Esophagus muscularis mucosa (tissue), 4 donors: ENCODE results near the gene WDR20. TPM values are rescaled to one million over a fixed set of nuclear protein-coding genes. Genes with fewer than 3 reads are reported as not detected.

Experiments used
- DNase-seq: peaks from one replicate; pipeline ENCODE4 v3.0.0-alpha.2; 2017; ENCODE audit errors: extremely low spot score
- H3K27ac ChIP-seq, 4 donors: fragments of 200-600 bp; sonication (generic); replicated peaks in 1 of 4; 1 replicate in 3 of 4; 2 replicates in 1 of 4; pipeline ENCODE4 v1.5.1; 2016 to 2019; ENCODE audit warnings: mild to moderate bottlenecking in 1 of 4
- H3K27me3 ChIP-seq, 4 donors: fragments of 200-600 bp; sonication (generic); one replicate each; pipeline versions ENCODE4 v1.5.1 to v1.6.0; 2016 to 2019
- H3K36me3 ChIP-seq, 4 donors: fragments of 200-600 bp; sonication (generic); one replicate each; pipeline ENCODE4 v1.5.1; 2016 to 2019
- H3K4me1 ChIP-seq, 4 donors: fragments of 200-600 bp; sonication (generic); one replicate each; pipeline ENCODE4 v1.5.1; 2016 to 2019
- H3K4me3 ChIP-seq, 4 donors: fragments of 200-600 bp; sonication (generic); 1 replicate in 2 of 4; 2 replicates in 2 of 4; pipeline ENCODE4 v1.5.1; 2016 to 2019; ENCODE audit warnings: mild to moderate bottlenecking in 4 of 4, moderate library complexity in 1 of 4
- H3K9me3 ChIP-seq, 4 donors: fragments of 200-600 bp; sonication (generic); 1 replicate in 3 of 4; 2 replicates in 1 of 4; pipeline ENCODE4 v1.5.1; 2016 to 2019
- EP300 ChIP-seq: sonication (generic); formaldehyde crosslinking; IDR thresholded peaks from one replicate; pipeline ENCODE4 v1.6.1; 2017; ENCODE audit warnings: antibody characterized with exemption
- POLR2A ChIP-seq: fragments of 450-650 bp; IDR thresholded peaks from one replicate; pipeline ENCODE4 v1.6.1; 2017; ENCODE audit warnings: antibody characterized with exemption, moderate library complexity, mild to moderate bottlenecking, low read depth
- POLR2AphosphoS5 ChIP-seq, 2 donors: sonication (generic); formaldehyde crosslinking; IDR thresholded peaks; one replicate each; pipeline ENCODE4 v1.6.1; 2017; ENCODE audit warnings: antibody characterized with exemption in 2 of 2
- WGBS: methylation state at CpG from one replicate; pipeline ENCODE4 v1.1.5; 2018; 5-methylcytosine and 5-hydroxymethylcytosine counted together
- intact Hi-C: fragments of 100-400 bp; cut with DNase I; formaldehyde crosslinking; loops from one replicate; pipeline ENCODE4 v1.15.1; 2023
- total RNA-seq, 4 donors: library from RNA; depleted of rRNA; stranded (reverse); fragments of >200 nt; gene quantifications; one replicate each; pipeline versions ENCODE4 v1.1.0 to v1.2.1, GENCODE V29; 2016
- TF ChIP-seq, protein P1 (sequence below), 3 experiments: fragments of 200-600 bp in 2 of 3; fragments of 450-650 bp in 1 of 3; sonication (generic) in 2 of 3; IDR thresholded peaks; one replicate each; pipeline ENCODE4 v1.5.1; 2017 to 2019; ENCODE audit warnings: antibody characterized with exemption in 3 of 3, mild to moderate bottlenecking in 2 of 3, moderate library complexity in 1 of 3

The WDR20 gene
- total RNA-seq, 4 donors from 2014 or later = 16.6 to 26.6 (median 22.3) TPM

DNA sequence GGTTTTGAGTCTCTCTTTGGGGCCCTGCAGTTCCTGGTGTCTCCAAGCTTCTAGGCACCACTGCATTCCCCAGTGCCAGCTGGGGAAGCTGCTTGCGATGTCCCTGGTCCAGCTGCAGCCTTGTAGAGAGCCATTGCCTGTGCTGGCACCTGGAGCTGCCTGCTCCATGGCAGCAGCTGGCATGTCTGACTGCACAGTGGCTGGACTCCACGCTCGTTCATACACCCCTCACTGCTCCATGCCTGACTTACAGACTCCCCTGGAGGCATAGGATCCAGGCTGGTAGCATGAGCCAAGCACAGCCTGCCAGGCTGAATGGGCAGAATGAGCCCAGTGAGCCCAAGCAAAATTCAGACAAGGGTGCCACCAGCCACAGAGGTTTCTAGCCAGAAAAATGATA lies 21.8 kb upstream of the WDR20 start:
- Histone ChIP-seq H3K4me1 (no peaks in the 10 kb centered on the region), H3K4me3 (no peak overlapping the region), H3K36me3 (peaks cover 0 to 7% (median 2%) of the 10 kb centered on the region in 4 donors), H3K27me3 (no peaks in the 10 kb centered on the region), H3K27ac (no peak overlapping the region), H3K9me3 (no peaks in the 10 kb centered on the region)
- TF ChIP-seq, protein P1, sequence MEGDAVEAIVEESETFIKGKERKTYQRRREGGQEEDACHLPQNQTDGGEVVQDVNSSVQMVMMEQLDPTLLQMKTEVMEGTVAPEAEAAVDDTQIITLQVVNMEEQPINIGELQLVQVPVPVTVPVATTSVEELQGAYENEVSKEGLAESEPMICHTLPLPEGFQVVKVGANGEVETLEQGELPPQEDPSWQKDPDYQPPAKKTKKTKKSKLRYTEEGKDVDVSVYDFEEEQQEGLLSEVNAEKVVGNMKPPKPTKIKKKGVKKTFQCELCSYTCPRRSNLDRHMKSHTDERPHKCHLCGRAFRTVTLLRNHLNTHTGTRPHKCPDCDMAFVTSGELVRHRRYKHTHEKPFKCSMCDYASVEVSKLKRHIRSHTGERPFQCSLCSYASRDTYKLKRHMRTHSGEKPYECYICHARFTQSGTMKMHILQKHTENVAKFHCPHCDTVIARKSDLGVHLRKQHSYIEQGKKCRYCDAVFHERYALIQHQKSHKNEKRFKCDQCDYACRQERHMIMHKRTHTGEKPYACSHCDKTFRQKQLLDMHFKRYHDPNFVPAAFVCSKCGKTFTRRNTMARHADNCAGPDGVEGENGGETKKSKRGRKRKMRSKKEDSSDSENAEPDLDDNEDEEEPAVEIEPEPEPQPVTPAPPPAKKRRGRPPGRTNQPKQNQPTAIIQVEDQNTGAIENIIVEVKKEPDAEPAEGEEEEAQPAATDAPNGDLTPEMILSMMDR (IDR thresholded peaks at IDR 0.05) = no peak
- TF ChIP-seq POLR2AphosphoS5 (IDR thresholded peaks at IDR 0.05) = no peak
- TF ChIP-seq POLR2A = no peak
- no peak for TF ChIP-seq EP300
- DNase-seq = no peak
- intact Hi-C loops = no loop called here
- WGBS = 100% methylated on average over 2 of the region's 3 CpGs

DNA sequence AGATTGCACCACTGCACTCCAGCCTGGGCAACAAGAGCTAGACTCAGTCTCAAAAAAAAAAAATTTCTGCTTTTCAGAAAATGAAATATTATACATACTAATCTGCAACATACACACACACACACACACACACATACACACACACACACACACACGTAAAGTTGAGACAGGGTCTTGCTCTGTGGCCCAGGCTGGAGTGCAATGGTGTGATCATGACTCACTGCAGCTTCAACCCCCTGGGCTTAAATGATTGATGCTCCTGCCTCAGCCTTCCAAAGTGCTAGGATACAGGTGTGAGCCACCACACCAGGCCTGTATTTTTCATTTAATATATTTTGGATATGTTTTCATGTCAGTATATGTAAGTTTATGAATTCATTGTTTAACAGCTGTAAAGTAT lies 18.8 kb upstream of the WDR20 start:
- H3K36me3 ChIP-seq = peaks cover 0 to 7% (median 2%) of the 10 kb centered on the region in 4 donors
- H3K4me3 ChIP-seq = no peak overlapping the region
- 76% methylated on average over 1 of the region's 1 CpG for WGBS
- no peaks in the 10 kb centered on the region for H3K9me3 ChIP-seq
- no peak overlapping the region for H3K27ac ChIP-seq
- H3K27me3 ChIP-seq = no peaks in the 10 kb centered on the region
- no peak for TF ChIP-seq POLR2A
- TF ChIP-seq, protein P1 (IDR thresholded peaks at IDR 0.05) = no peak
- TF ChIP-seq EP300 = no peak
- no peak for TF ChIP-seq POLR2AphosphoS5 (IDR thresholded peaks at IDR 0.05)
- intact Hi-C loops = no loop called here
- no peaks in the 10 kb centered on the region for H3K4me1 ChIP-seq
- DNase-seq = no peak

- H3K27me3 ChIP-seq = no peaks in the 10 kb centered on the region
- DNase-seq = no peak
- no peak overlapping the region for H3K27ac ChIP-seq
- intact Hi-C loops = no loop called here
- no peaks in the 10 kb centered on the region for H3K4me1 ChIP-seq
- 84% methylated on average over 1 of the region's 1 CpG for WGBS
- H3K4me3 ChIP-seq = no peak overlapping the region
- no peak for TF ChIP-seq POLR2A
- no peak for TF ChIP-seq EP300
- TF ChIP-seq POLR2AphosphoS5 (IDR thresholded peaks at IDR 0.05) = no peak
- TF ChIP-seq, protein P1 (IDR thresholded peaks at IDR 0.05) = no peak
- peaks cover 0 to 7% (median 4%) of the 10 kb centered on the region in 4 donors for H3K36me3 ChIP-seq
- no peaks in the 10 kb centered on the region for H3K9me3 ChIP-seq
Observed at GRCh38 chr14:102121567-102121966, 18.1 kb upstream of the WDR20 start.

GRCh38 chr14:102124419-102124818 lies 15.3 kb upstream of the WDR20 start:
- Histone ChIP-seq H3K27me3 (no peaks in the 10 kb centered on the region), H3K9me3 (no peaks in the 10 kb centered on the region), H3K4me1 (no peaks in the 10 kb centered on the region), H3K27ac (no peak overlapping the region), H3K36me3 (peaks cover 0 to 7% (median 1%) of the 10 kb centered on the region in 4 donors), H3K4me3 (no peak overlapping the region)
- DNase-seq = no peak
- TF ChIP-seq EP300 (no peak), POLR2A (no peak), POLR2AphosphoS5 (IDR thresholded peaks at IDR 0.05) (no peak)
- TF ChIP-seq, protein P1 (IDR thresholded peaks at IDR 0.05) = no peak
- intact Hi-C loops = no loop called here

DNA sequence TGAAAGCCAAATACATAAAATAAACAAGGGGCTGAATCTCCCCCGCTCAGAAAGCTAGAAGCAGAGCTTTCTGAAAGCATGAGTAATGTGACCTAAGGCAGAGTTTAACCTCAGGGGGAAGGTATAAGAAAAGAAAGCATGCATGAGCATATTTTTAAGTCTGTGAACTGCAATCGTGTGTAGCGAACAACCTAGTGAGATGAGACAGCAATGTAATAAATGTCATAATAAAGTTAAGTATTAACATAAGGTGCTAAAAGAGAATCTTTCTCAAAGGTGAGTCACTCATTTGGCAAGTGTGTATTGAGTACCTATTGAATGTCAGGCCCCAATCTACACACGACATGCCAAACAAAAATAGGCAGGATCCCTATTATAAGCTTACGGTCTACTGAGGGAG lies 14.2 kb upstream of the WDR20 start:
- H3K27me3 ChIP-seq = no peaks in the 10 kb centered on the region
- H3K4me3 ChIP-seq = no peak overlapping the region
- H3K27ac ChIP-seq = no peak overlapping the region
- 83% methylated on average over 5 of the region's 5 CpGs for WGBS
- intact Hi-C loops = no loop called here
- no peaks in the 10 kb centered on the region for H3K4me1 ChIP-seq
- TF ChIP-seq, protein P1 (IDR thresholded peaks at IDR 0.05) = no peak
- TF ChIP-seq EP300 (no peak), POLR2AphosphoS5 (IDR thresholded peaks at IDR 0.05) (no peak), POLR2A (no peak)
- H3K9me3 ChIP-seq = no peaks in the 10 kb centered on the region
- DNase-seq = no peak
- peaks cover 0 to 7% (median 1%) of the 10 kb centered on the region in 4 donors for H3K36me3 ChIP-seq
